ENCODE data around the gene GRM8.
A peak's percentile ranks its signal among the peaks of the same experiment; 100 is the strongest.

The GRM8 gene

GRCh38 chr7:127264219-127264618 lies 11.5 kb upstream of the GRM8 start:
- in situ Hi-C loops (cut with MboI; ENCODE audit: low pct_unique_long_range_greater_than_20kb, low sequenced_read_pairs, unreplicated experiment) = no loop called here
- no peak for TF ChIP-seq CTCF (IDR thresholded peaks at IDR 0.05; ENCODE audit: extremely low read depth, insufficient read depth, missing control alignments)
- DNase-seq (ENCODE audit: low spot score) = no peak

- no peak for TF ChIP-seq CTCF (IDR thresholded peaks at IDR 0.05; ENCODE audit: extremely low read depth, insufficient read depth, missing control alignments)
- in situ Hi-C loops (cut with MboI; ENCODE audit: low pct_unique_long_range_greater_than_20kb, low sequenced_read_pairs, unreplicated experiment) = no loop called here
- DNase-seq (ENCODE audit: low spot score) = no peak
These were observed 5.4 kb upstream of the GRM8 start for GRCh38 chr7:127258111-127258510.

- in situ Hi-C loops (cut with MboI; ENCODE audit: low pct_unique_long_range_greater_than_20kb, low sequenced_read_pairs, unreplicated experiment) = no loop called here
- no peak for TF ChIP-seq CTCF (IDR thresholded peaks at IDR 0.05; ENCODE audit: extremely low read depth, insufficient read depth, missing control alignments)
- no peak for DNase-seq (ENCODE audit: low spot score)
These were observed 4.3 kb upstream of the GRM8 start for GRCh38 chr7:127257086-127257485.

- DNase-seq (ENCODE audit: low spot score) = no peak
- in situ Hi-C loops (cut with MboI; ENCODE audit: low pct_unique_long_range_greater_than_20kb, low sequenced_read_pairs, unreplicated experiment) = no loop called here
- no peak for TF ChIP-seq CTCF (IDR thresholded peaks at IDR 0.05; ENCODE audit: extremely low read depth, insufficient read depth, missing control alignments)
These were observed 3.4 kb upstream of the GRM8 start for GRCh38 chr7:127256041-127256725.

- in situ Hi-C loops (cut with MboI; ENCODE audit: low pct_unique_long_range_greater_than_20kb, low sequenced_read_pairs, unreplicated experiment) = no loop called here
- no peak for TF ChIP-seq CTCF (IDR thresholded peaks at IDR 0.05; ENCODE audit: extremely low read depth, insufficient read depth, missing control alignments)
- DNase-seq (ENCODE audit: low spot score) = no peak
These were observed 1.5 kb upstream of the GRM8 start for GRCh38 chr7:127254163-127254684.

GRCh38 chr7:127253281-127254162 lies 781 bp upstream of the GRM8 start:
- peak; percentile 98 for TF ChIP-seq CTCF (IDR thresholded peaks at IDR 0.05; ENCODE audit: extremely low read depth, insufficient read depth, missing control alignments)
- peak; percentile 83 for DNase-seq (ENCODE audit: low spot score)
- in situ Hi-C loops (cut with MboI; ENCODE audit: low pct_unique_long_range_greater_than_20kb, low sequenced_read_pairs, unreplicated experiment) = no loop called here
